Karpas-422 (cell line): ENCODE data around the gene ITGA1. TPM values are rescaled to one million over a fixed set of nuclear protein-coding genes. Genes with fewer than 3 reads are reported as not detected.
"Not testable (repeated sequence)": the region's sequence is repeated elsewhere in the genome, so short reads cannot be mapped to it uniquely, and the experiment has no call there.

ENCODE experiments used
- DNase-seq: peaks from one replicate; pipeline ENCODE4 v3.0.0-alpha.2; 2015
- H2AFZ ChIP-seq: fragments of 200-600 bp; sonication (generic); 2 replicates; pipeline ENCODE4 v1.6.1; 2014; ENCODE audit warnings: antibody characterized with exemption, low read length, mixed read lengths
- H3K27ac ChIP-seq: fragments of 200-600 bp; sonication (generic); 2 replicates; pipeline ENCODE4 v1.5.1; 2014; ENCODE audit warnings: mild to moderate bottlenecking, low read length, moderate library complexity
- H3K27me3 ChIP-seq: fragments of 200-600 bp; sonication (generic); 2 replicates; pipeline ENCODE4 v1.6.1; 2014; ENCODE audit warnings: low read length, mixed read lengths
- H3K36me3 ChIP-seq: fragments of 200-600 bp; sonication (generic); 2 replicates; pipeline ENCODE4 v1.6.1; 2014; ENCODE audit warnings: low read length, mixed read lengths; ENCODE audit not compliant: insufficient read depth
- H3K4me1 ChIP-seq: fragments of 200-600 bp; sonication (generic); 2 replicates; pipeline ENCODE4 v1.6.1; 2014; ENCODE audit warnings: mild to moderate bottlenecking, low read length, mixed read lengths
- H3K4me2 ChIP-seq: fragments of 200-600 bp; sonication (generic); 2 replicates; pipeline ENCODE4 v1.6.1; 2014; ENCODE audit warnings: low read length, low read depth, mild to moderate bottlenecking; ENCODE audit not compliant: poor library complexity, severe bottlenecking
- H3K4me3 ChIP-seq: fragments of 200-600 bp; sonication (generic); 2 replicates; pipeline ENCODE4 v1.5.1; 2014; ENCODE audit warnings: mild to moderate bottlenecking, antibody characterized with exemption, low read length, mixed read lengths
- H3K79me2 ChIP-seq: fragments of 200-600 bp; sonication (generic); 2 replicates; pipeline ENCODE4 v1.6.1; 2014; ENCODE audit warnings: mild to moderate bottlenecking, low read length, mixed read lengths
- H3K9ac ChIP-seq: fragments of 200-600 bp; sonication (generic); 2 replicates; pipeline ENCODE4 v1.6.0; 2014; ENCODE audit warnings: low read length
- H3K9me2 ChIP-seq: fragments of 200-600 bp; sonication (generic), shearing (Covaris generic); replicated peaks from 2 replicates; pipeline ENCODE4 v1.6.0; 2014; ENCODE audit warnings: mild to moderate bottlenecking, low read length, moderate library complexity; ENCODE audit not compliant: insufficient read depth
- H3K9me3 ChIP-seq: fragments of 300-700, 200-600 bp; sonication (generic); 2 replicates; pipeline ENCODE4 v1.6.1; 2014; ENCODE audit warnings: low read length, mixed read lengths
- H4K20me1 ChIP-seq: fragments of 200-600 bp; sonication (generic); 2 replicates; pipeline ENCODE4 v1.6.1; 2014; ENCODE audit warnings: mild to moderate bottlenecking, antibody characterized with exemption, low read length, low read depth; ENCODE audit not compliant: insufficient read depth
- total RNA-seq: library from RNA; depleted of rRNA; stranded (reverse); fragments of >200 nt; shearing (Covaris generic); gene quantifications from 2 replicates; pipeline ENCODE4 v1.2.3, GENCODE V29; 2014; ENCODE audit warnings: low replicate concordance

ITGA1 gene
- total RNA-seq, 1 experiment from 2014 or later: not detected

DNA sequence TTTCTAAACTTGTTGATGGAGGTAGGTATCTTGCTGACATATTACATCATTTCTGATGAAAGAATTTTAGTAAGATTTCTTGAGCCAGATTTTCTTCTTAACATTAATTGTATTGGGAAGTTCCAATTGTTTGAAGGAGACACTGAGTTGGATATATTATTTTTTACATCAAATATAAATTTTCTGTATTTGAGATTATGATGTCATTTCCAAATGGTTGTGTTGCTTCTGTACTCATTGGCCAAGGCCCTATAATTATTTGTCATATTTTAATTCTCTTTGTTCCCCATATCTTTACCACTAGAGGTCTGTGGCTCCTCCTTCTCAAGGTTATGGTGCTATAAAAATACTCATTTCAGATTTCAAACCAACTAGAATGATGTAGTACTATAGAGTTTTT is 53.4 kb downstream of the ITGA1 start:
- Histone ChIP-seq H3K79me2 (no peaks in the 10 kb centered on the region), H3K9me2 (no peaks in the 10 kb centered on the region; the same call in 1 of the 2 replicates), H3K27me3 (no peaks in the 10 kb centered on the region), H3K4me1 (0 out of 2 replicates have a peak, but pooled peaks cover 2% of the 10 kb centered on the region), H4K20me1 (no peaks in the 10 kb centered on the region), H3K9me3 (no peaks in the 10 kb centered on the region), H2AFZ (no peak overlapping the region), H3K4me3 (no peak overlapping the region), H3K36me3 (no peaks in the 10 kb centered on the region), H3K9ac (no peak overlapping the region), H3K27ac (no peak overlapping the region), H3K4me2 (no peak overlapping the region)
- DNase-seq: no peak

DNA sequence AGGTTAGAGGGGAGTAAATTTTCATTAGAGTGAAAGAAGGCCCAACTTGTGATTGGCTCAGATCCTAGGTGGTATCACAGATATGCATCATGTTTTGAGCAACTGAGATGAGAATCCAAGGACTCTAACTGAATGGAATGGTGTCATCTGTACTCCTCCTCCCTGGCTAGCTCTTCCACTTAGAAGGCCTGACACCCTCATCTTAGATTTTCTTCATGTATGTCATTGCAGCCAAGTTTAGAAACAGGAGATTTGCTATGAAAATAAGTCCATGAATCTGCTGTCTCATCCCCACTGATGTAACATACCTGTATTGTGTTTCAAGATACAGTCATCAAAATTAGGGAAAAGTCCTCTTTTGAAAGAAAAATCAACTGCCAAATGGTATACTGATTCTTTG is 54.4 kb downstream of the ITGA1 start:
- Histone ChIP-seq H4K20me1 (no peaks in the 10 kb centered on the region), H3K27ac (no peak overlapping the region), H2AFZ (no peak overlapping the region), H3K27me3 (no peaks in the 10 kb centered on the region), H3K9ac (no peak overlapping the region), H3K4me3 (no peak overlapping the region), H3K79me2 (no peaks in the 10 kb centered on the region), H3K9me3 (no peaks in the 10 kb centered on the region), H3K9me2 (no peaks in the 10 kb centered on the region; the same call in 1 of the 2 replicates), H3K4me2 (no peak overlapping the region), H3K4me1 (0 out of 2 replicates have a peak, but pooled peaks cover 2% of the 10 kb centered on the region), H3K36me3 (no peaks in the 10 kb centered on the region)
- no peak for DNase-seq

- no peaks in the 10 kb centered on the region for H3K9me3 ChIP-seq
- no peak overlapping the region for H3K4me3 ChIP-seq
- H3K27ac ChIP-seq: no peak overlapping the region
These were observed 57.2 kb downstream of the ITGA1 start for GRCh38 chr5:52844885-52845284.

GRCh38 chr5:52846182-52846842 is 58.6 kb downstream of the ITGA1 start:
- Histone ChIP-seq H3K9me3 (no peaks in the 10 kb centered on the region), H3K4me1 (0 out of 2 replicates have a peak, but pooled peaks cover 2% of the 10 kb centered on the region), H3K36me3 (no peaks in the 10 kb centered on the region), H3K79me2 (no peaks in the 10 kb centered on the region), H3K9ac (no peak overlapping the region), H3K4me2 (no peak overlapping the region), H4K20me1 (no peaks in the 10 kb centered on the region), H3K9me2 (no peaks in the 10 kb centered on the region; the same call in 1 of the 2 replicates), H3K27me3 (no peaks in the 10 kb centered on the region), H2AFZ (no peak overlapping the region), H3K4me3 (no peak overlapping the region), H3K27ac (no peak overlapping the region)
- no peak for DNase-seq

More at GRCh38 chr5:52844885-52845284, 57.2 kb downstream of the ITGA1 start:
- no peak for DNase-seq
- Histone ChIP-seq H3K4me1 (0 out of 2 replicates have a peak, but pooled peaks cover 2% of the 10 kb centered on the region), H3K36me3 (no peaks in the 10 kb centered on the region), H4K20me1 (no peaks in the 10 kb centered on the region), H2AFZ (no peak overlapping the region), H3K79me2 (no peaks in the 10 kb centered on the region), H3K4me2 (no peak overlapping the region), H3K27me3 (no peaks in the 10 kb centered on the region), H3K9ac (no peak overlapping the region), H3K9me2 (no peaks in the 10 kb centered on the region; the same call in 1 of the 2 replicates)

DNA sequence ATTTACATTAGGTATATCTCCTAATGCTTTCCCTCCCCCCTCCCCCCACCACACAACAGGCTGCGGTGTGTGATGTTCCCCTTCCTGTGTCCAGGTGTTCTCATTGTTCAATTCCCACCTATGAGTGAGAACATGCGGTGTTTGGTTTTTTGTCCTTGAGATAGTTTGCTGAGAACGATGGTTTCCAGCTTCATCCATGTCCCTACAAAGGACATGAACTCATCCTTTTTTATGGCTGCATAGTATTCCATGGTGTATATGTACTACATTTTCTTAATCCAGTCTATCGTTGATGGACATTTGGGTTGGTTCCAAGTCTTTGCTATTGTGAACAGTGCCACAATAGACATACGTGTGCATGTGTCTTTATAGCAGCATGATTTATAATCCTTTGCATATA is 61.0 kb downstream of the ITGA1 start:
- H3K9me2 ChIP-seq, H3K4me3 ChIP-seq, H4K20me1 ChIP-seq, DNase-seq, H3K79me2 ChIP-seq, H3K4me2 ChIP-seq, H3K9ac ChIP-seq, H3K27me3 ChIP-seq, H3K9me3 ChIP-seq, H3K4me1 ChIP-seq, H3K36me3 ChIP-seq, H3K27ac ChIP-seq, H2AFZ ChIP-seq: not testable (repeated sequence)

GRCh38 chr5:52849544-52849943 is 61.8 kb downstream of the ITGA1 start:
- Histone ChIP-seq H3K9me3 (no peaks in the 10 kb centered on the region), H3K4me2 (no peak overlapping the region), H3K9me2 (no peaks in the 10 kb centered on the region; the same call in 1 of the 2 replicates), H3K9ac (no peak overlapping the region), H3K79me2 (no peaks in the 10 kb centered on the region), H4K20me1 (no peaks in the 10 kb centered on the region), H3K27me3 (no peaks in the 10 kb centered on the region), H3K36me3 (no peaks in the 10 kb centered on the region), H3K27ac (no peak overlapping the region), H3K4me3 (no peak overlapping the region), H3K4me1 (no peaks in the 10 kb centered on the region), H2AFZ (no peak overlapping the region)
- no peak for DNase-seq

DNA sequence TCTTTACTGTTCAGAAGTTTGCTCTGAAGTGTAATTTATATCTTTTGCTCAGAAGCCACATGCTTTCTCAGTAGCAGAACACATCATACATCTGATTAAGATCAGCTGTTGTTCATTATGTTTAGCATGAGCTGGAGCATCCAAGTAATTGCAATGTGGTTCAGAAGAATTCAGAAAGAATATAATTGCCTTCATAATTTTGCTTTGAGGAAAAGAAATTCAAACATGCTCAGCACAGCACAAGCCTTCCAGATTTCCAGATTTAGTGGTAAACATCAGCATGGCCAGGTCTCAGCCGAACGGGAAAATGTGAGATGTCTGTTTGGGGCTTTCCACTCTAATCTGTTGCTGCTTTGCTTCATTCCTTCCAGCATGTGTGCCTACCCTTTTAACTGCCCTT is 65.9 kb downstream of the ITGA1 start:
- Histone ChIP-seq H3K9ac (no peak overlapping the region), H3K9me2 (no peaks in the 10 kb centered on the region), H3K27ac (no peak overlapping the region), H2AFZ (no peak overlapping the region), H3K9me3 (no peaks in the 10 kb centered on the region), H3K27me3 (no peaks in the 10 kb centered on the region), H4K20me1 (no peaks in the 10 kb centered on the region), H3K36me3 (no peaks in the 10 kb centered on the region), H3K4me2 (no peak overlapping the region), H3K4me3 (no peak overlapping the region), H3K4me1 (no peaks in the 10 kb centered on the region; the same call in 1 of the 2 replicates), H3K79me2 (no peaks in the 10 kb centered on the region)
- no peak for DNase-seq

DNA sequence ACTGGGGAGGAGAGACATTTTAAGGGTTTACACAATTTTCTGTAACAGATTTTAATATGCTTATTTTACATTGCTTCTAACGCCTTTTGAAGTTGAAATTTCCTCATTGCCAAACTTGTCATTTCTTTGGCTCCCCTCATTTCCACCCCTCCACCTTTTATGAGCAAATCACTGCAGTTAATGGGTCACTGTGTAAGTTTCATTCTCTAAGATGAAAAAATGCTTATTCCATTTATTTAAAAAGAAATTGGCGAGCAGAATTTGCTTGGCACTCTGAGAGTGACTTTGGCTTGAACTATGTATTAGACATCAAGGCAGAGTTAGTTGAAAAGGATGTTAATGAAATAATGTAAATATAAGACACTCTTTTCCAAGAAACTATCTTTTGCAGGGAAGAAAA is 66.6 kb downstream of the ITGA1 start:
- Histone ChIP-seq H3K27ac (no peak overlapping the region), H3K9ac (no peak overlapping the region), H3K4me3 (no peak overlapping the region), H3K27me3 (no peaks in the 10 kb centered on the region), H3K9me3 (no peaks in the 10 kb centered on the region), H3K9me2 (no peaks in the 10 kb centered on the region), H4K20me1 (no peaks in the 10 kb centered on the region), H3K4me2 (no peak overlapping the region), H3K36me3 (no peaks in the 10 kb centered on the region), H3K4me1 (no peaks in the 10 kb centered on the region; the same call in 1 of the 2 replicates), H2AFZ (no peak overlapping the region), H3K79me2 (no peaks in the 10 kb centered on the region)
- DNase-seq: no peak
